ENCODE results near the gene HSF4. TPM values are rescaled to one million over a fixed set of nuclear protein-coding genes. Genes with fewer than 3 reads are reported as not detected.

HSF4 gene
- total RNA-seq, 3 donors from 2014 or later (not counting 1 experiment from before 2014, with no cell fraction given) = 6.9 to 8.3 (median 7.3) TPM

- TF ChIP-seq CTCF (IDR thresholded peaks at IDR 0.05) = no peak
- 72% methylated on average over 7 of the region's 7 CpGs for WGBS (ENCODE audit: insufficient coverage)
- intact Hi-C loops (cut with micrococcal nuclease) = loop anchor here (5.0 kb wide), 1 partner anchor 46 kb away; no protein-coding TSS in a partner anchor
- Histone ChIP-seq H3K9me3 (ENCODE audit: control insufficient read depth, insufficient read depth, low read length) (no peaks in the 10 kb centered on the region), H3K27ac (ENCODE audit: low read length) (peak overlapping the region; percentile 88), H3K4me1 (ENCODE audit: control insufficient read depth, insufficient read depth, low read length) (peaks cover 70% of the 10 kb centered on the region), H3K4me3 (ENCODE audit: low read length) (no peak overlapping the region), H3K27me3 (ENCODE audit: control insufficient read depth, insufficient read depth, low read length) (peaks cover 17% of the 10 kb centered on the region), H3K36me3 (ENCODE audit: control insufficient read depth, insufficient read depth, low read length) (no peaks in the 10 kb centered on the region)
- H3K4me1 Mint-ChIP-seq = peaks cover 25 to 47% of the 10 kb centered on the region in 2 donors
- peak overlapping the region; percentile 88 for H3K4me3 Mint-ChIP-seq
- H3K36me3 Mint-ChIP-seq = no peaks in the 10 kb centered on the region
- H3K9me3 Mint-ChIP-seq = no peaks in the 10 kb centered on the region
- DNase-seq = peak in 1 of 2 donors; percentile 67
- H3K27ac Mint-ChIP-seq = peak overlapping the region; percentile 80 to 85
- H3K27me3 Mint-ChIP-seq (ENCODE audit: low read depth in 2 of 2) = peaks cover 2 to 17% of the 10 kb centered on the region in 2 donors
- ATAC-seq = no peak
These were observed 6.5 kb upstream of the HSF4 start for GRCh38 chr16:67157892-67158635.

- DNase-seq (peak; percentile 50 to 91), ATAC-seq (peak; percentile 25 to 44 (median 30))
- Histone ChIP-seq H3K36me3 (ENCODE audit: control insufficient read depth, insufficient read depth, low read length) (no peaks in the 10 kb centered on the region), H3K27me3 (ENCODE audit: control insufficient read depth, insufficient read depth, low read length) (peaks cover 22% of the 10 kb centered on the region), H3K27ac (ENCODE audit: low read length) (peak overlapping the region; percentile 88), H3K4me3 (ENCODE audit: low read length) (peak overlapping the region; percentile 93), H3K4me1 (ENCODE audit: control insufficient read depth, insufficient read depth, low read length) (peaks cover 77% of the 10 kb centered on the region), H3K9me3 (ENCODE audit: control insufficient read depth, insufficient read depth, low read length) (no peaks in the 10 kb centered on the region)
- no peak for TF ChIP-seq CTCF (IDR thresholded peaks at IDR 0.05)
- H3K27ac Mint-ChIP-seq = peak overlapping the region; percentile 80 to 85
- H3K36me3 Mint-ChIP-seq = no peaks in the 10 kb centered on the region
- H3K4me1 Mint-ChIP-seq = peaks cover 25 to 45% of the 10 kb centered on the region in 2 donors
- H3K9me3 Mint-ChIP-seq = no peaks in the 10 kb centered on the region
- intact Hi-C loops (cut with micrococcal nuclease) = loop anchor here (1.0 to 5.0 kb wide), 2 partner anchors 24 to 47 kb away; partner anchors contain the start of gene MATCAP1
- 6% methylated on average over 34 of the region's 34 CpGs for WGBS (ENCODE audit: insufficient coverage)
- peak overlapping the region; percentile 88 for H3K4me3 Mint-ChIP-seq
- H3K27me3 Mint-ChIP-seq (ENCODE audit: low read depth in 2 of 2) = peaks cover 0 to 11% of the 10 kb centered on the region in 2 donors
These were observed 5.6 kb upstream of the HSF4 start for GRCh38 chr16:67158637-67159600.

GRCh38 chr16:67161595-67162058 is 2.9 kb upstream of the HSF4 start:
- H3K9me3 Mint-ChIP-seq = no peaks in the 10 kb centered on the region
- H3K27me3 ChIP-seq (ENCODE audit: control insufficient read depth, insufficient read depth, low read length) = peaks cover 43% of the 10 kb centered on the region
- no peaks in the 10 kb centered on the region for H3K9me3 ChIP-seq (ENCODE audit: control insufficient read depth, insufficient read depth, low read length)
- H3K36me3 ChIP-seq (ENCODE audit: control insufficient read depth, insufficient read depth, low read length) = no peaks in the 10 kb centered on the region
- no peak for TF ChIP-seq CTCF (IDR thresholded peaks at IDR 0.05)
- peak in 1 of 2 donors; percentile 8 for DNase-seq
- no peak overlapping the region for H3K27ac Mint-ChIP-seq
- no peaks in the 10 kb centered on the region for H3K36me3 Mint-ChIP-seq
- peaks cover 25 to 39% of the 10 kb centered on the region in 2 donors for H3K4me1 Mint-ChIP-seq
- peaks cover 75% of the 10 kb centered on the region for H3K4me1 ChIP-seq (ENCODE audit: control insufficient read depth, insufficient read depth, low read length)
- H3K4me3 Mint-ChIP-seq = peak overlapping the region; percentile 31
- ATAC-seq = no peak
- no peak overlapping the region for H3K27ac ChIP-seq (ENCODE audit: low read length)
- intact Hi-C loops (cut with micrococcal nuclease) = loop anchor here (2.0 kb wide), 1 partner anchor 13 kb away; no protein-coding TSS in a partner anchor
- H3K4me3 ChIP-seq (ENCODE audit: low read length) = no peak overlapping the region
- 66% methylated on average over 25 of the region's 25 CpGs for WGBS (ENCODE audit: insufficient coverage)
- H3K27me3 Mint-ChIP-seq (ENCODE audit: low read depth in 2 of 2) = peaks cover 0 to 30% of the 10 kb centered on the region in 2 donors

All from natural killer cell (primary cell).